ENCODE measurements around the gene RAD51C.
"Not testable (repeated sequence)": the region's sequence is repeated elsewhere in the genome, so short reads cannot be mapped to it uniquely, and the experiment has no call there.

Gene RAD51C

DNA sequence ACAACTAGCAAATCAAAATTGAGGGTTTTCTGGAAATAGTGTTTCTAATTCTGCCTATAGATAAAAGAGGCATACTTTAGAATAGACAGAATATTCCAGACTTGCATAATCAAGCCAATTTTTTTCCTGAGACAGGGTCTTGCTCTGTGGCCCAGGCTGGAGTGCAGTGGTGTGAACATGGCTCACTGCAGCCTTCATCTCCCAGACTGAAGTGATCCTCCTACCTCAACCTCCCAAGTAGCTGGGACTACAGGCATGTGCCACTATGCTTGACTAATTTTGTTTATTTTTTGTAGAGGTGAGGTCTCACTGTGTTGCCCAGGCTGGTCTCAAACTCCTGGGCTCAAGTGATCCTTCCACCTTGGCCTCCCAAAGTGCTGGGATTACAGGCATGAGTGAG is 57.2 kb downstream of the RAD51C start:
- not testable (repeated sequence) for DNase-seq

GRCh38 chr17:58753026-58753425 is 60.6 kb downstream of the RAD51C start:
- DNase-seq, result no peak

GRCh38 chr17:58755269-58755576 is 62.8 kb downstream of the RAD51C start:
- DNase-seq, result no peak

GRCh38 chr17:58755577-58756245 is 63.3 kb downstream of the RAD51C start, which contains the start of gene PPM1E:
Gene PPM1E, plus strand, starts transcription at chr17:58755854.
- DNase-seq, result no peak

DNA sequence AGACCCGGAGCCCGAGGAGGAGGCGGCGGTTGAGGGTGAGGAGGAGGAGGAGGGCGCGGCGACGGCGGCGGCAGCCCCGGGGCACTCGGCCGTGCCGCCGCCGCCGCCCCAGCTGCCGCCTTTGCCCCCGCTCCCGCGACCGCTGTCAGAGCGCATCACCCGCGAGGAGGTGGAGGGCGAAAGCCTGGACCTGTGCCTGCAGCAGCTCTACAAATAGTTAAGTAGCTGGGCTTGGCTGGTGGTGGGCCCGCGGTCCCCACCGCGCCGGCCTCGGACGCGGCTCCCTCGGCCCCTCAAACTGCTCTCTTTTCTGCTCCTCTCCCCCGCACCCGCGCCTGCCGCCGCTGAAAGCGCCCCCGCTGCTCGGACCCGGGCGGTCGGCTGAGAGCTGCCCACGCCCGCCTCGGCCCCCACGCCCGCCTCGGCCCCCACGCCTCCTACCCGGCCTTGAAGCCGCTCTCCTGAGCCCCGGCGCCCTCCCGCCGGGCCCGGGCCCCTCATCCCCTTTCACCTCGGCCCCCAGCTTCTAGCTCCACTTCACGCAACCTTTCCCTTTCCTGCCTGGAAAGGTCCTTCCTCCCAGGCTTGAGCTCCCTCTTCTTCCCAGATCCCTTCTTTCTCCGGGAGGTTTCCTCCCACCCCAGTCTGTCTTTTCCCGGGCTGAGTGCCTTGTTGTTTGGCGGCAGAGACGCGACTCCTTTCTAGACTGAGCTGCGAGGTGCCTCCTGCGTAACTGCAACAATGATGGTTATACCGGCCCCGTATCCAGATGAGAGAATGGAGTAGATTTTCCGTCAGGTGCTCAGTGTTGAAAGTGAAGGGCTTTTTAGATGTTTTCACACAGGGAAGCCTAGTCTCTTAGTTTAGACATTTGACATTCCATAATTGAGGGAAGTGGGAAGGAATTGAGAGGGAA is 64.1 kb downstream of the RAD51C start:
- no peak for DNase-seq

DNA sequence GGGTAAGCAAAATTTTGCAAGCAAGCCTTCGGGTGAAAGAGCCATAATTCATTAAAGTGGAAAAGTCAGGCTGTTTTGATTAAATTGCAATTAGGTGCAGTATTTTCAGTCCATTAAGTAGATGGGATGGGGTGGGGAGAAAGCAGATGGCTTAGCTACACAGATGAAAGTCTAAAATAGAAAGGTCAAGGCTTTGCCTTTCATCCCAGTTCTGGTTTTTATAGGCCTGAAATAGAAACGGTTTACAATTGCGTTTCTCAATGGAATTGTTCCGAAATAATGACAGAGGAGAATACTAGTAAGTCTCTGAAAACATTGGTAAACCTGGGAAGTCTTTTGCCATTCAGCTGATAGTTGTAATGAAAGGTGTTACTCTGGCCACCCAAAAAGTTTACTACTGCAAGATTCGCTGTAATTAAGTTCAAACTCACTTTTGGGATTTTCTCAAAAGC is 64.8 kb downstream of the RAD51C start:
- no peak for DNase-seq

DNA sequence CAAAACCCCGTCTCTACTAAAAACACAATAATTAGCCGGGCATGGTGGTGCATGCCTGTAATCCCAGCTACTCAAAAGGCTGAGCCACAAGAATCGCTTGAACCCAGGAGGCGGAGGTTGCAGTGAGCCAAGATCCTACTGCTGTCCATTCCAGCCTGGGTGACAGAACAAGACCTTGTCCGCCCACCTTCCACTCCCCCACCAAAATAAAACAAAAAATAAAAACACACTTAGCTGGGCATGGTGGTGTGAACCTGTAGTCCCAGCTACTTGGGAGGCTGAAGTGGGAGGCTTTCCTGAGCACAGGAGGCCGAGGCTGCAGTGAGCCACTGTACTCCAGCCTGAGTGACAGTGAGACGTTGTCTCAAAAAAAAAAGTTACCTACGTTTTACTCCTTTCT is 66.5 kb downstream of the RAD51C start:
- DNase-seq, result no peak

- no peak for DNase-seq
Measured at GRCh38 chr17:58759522-58759921, 67.1 kb downstream of the RAD51C start.

DNA sequence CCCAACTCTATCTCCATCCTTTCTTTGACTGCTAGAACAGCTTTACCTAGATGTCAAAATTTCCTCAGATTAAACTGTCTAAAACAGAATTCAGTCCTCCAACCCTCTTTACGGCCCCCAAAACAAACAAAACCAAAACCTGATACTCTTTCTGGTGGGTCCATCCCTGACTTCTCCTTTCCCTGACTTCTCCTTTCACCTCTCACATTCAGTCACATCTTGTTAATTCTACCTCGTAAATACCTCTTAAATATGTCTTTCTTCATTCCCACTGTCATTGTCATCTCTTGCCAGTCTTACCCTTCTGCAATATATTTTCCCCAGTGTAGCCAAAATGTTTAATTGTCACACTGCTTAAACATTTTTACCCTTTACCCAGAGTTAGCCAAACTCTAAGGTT is 67.8 kb downstream of the RAD51C start:
- no peak for DNase-seq

- no peak for DNase-seq
Measured at GRCh38 chr17:58763263-58763662, 70.9 kb downstream of the RAD51C start.

DNA sequence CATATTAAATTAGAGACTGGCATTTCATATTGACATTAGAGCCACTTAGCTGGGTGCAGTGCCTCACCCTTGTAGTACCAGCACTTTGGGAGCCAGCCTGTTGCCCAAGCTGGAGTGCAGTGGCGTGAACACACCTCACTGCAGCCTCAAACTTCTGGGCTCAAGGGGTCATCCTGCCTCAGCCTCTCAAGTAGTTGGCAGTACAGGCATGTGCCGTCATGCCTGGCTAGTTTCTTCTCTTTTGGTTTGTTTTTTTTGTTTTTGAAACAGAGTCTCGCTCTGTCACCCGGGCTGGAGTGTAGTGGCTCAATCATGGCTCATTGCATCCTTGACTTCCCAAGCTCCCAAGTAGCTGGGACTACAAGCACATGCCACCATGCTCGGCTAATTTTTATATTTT is 72.0 kb downstream of the RAD51C start:
- DNase-seq, result no peak

GRCh38 chr17:58778482-58778881 is 86.1 kb downstream of the RAD51C start:
- not testable (repeated sequence) for DNase-seq

DNA sequence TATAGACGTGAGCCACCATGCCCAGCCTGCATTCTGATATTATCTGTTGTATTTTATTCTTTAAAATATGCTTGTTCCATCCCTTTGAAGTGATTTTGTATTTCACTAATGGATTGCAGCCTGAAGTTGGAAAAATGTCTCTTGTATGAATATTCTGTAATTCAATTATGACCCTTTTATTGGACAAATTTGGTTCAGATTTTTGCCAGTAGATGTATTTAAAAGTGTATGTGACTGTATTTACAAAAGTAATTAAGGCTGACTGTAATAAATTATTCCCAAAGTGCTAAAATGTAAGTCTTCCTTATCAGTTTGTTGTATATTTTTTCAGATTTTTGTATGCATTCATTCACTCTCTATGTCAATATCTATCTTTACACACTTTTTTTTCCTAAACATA is 87.0 kb downstream of the RAD51C start:
- no peak for DNase-seq

DNA sequence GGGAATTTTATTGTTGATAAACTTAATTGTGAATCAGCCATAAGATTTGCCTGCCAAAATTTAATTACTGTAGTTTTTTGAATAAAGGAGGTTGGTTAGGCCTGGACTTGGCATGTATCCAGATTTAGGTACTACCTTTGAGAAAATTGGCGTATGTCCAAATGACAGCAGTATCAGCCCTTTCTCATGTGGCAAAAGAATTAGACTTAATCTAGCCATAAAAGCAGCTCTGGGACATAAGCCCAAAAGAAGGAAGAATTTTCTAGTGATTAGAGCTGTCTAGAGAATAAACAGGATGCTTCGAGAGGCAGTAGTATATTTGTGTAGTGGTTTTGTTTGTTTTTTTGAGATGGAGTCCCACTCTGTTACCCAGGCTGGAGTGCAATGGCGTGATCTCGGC is 91.0 kb downstream of the RAD51C start:
- no peak for DNase-seq

DNA sequence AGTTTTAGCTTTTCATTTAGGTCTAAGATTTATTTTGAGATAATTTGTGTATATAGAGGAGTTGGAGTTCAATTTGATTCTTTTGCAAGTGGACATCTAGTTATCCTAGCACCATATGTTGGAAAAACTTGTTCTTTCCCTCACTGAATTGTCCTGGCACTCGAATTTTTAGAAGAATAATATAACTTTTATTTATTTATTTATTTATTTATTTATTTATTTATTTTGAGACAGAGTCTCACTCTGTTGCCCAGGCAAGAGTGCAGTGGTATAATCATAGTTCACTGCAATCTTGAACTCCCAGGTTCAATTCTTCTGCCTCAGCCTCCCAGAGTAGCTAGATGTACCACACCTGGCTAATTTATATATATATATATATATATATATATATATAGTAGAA is 92.7 kb downstream of the RAD51C start:
- no peak for DNase-seq
